Omental fat pad (tissue), 4 donors: ENCODE results near the gene PRR7. TPM values are rescaled to one million over a fixed set of nuclear protein-coding genes. Genes with fewer than 3 reads are reported as not detected.

Source experiments
- ATAC-seq: fragments of 150-250 bp; one replicate; pipeline ENCODE4 v1.9.1; 2016; ENCODE audit warnings: mild to moderate bottlenecking, moderate library complexity; ENCODE audit not compliant: low FRiP score
- DNase-seq: peaks from one replicate; pipeline ENCODE4 v3.0.0-alpha.2; 2019; ENCODE audit warnings: low spot score
- CTCF ChIP-seq, 3 donors: fragments of 450-650 bp; IDR thresholded peaks; one replicate each; pipeline ENCODE4 v1.5.1; 2016 to 2017; ENCODE audit warnings: antibody characterized with exemption in 3 of 3, mild to moderate bottlenecking in 3 of 3, moderate library complexity in 2 of 3
- total RNA-seq, 4 donors: library from RNA; depleted of rRNA; stranded (reverse); fragments of >200 nt; gene quantifications; one replicate each; pipeline ENCODE4 v1.1.0, GENCODE V29; 2016

Gene PRR7
- total RNA-seq, 4 donors from 2014 or later = 1.6 to 2.8 (median 2.1) TPM; not detected in 1

- ATAC-seq = no peak
- no peak for TF ChIP-seq CTCF (IDR thresholded peaks at IDR 0.05)
- no peak for DNase-seq
These were observed 39.6 kb downstream of the PRR7 start for GRCh38 chr5:177486256-177486655.

GRCh38 chr5:177487144-177487543, 40.5 kb downstream of the PRR7 start:
- no peak for TF ChIP-seq CTCF (IDR thresholded peaks at IDR 0.05)
- DNase-seq (no peak), ATAC-seq (no peak)

GRCh38 chr5:177487975-177488374, 41.4 kb downstream of the PRR7 start:
- ATAC-seq (no peak), DNase-seq (no peak)
- no peak for TF ChIP-seq CTCF (IDR thresholded peaks at IDR 0.05)

GRCh38 chr5:177489119-177489716, 42.6 kb downstream of the PRR7 start:
- TF ChIP-seq CTCF (IDR thresholded peaks at IDR 0.05) = no peak
- DNase-seq = no peak

GRCh38 chr5:177490311-177490991, 43.8 kb downstream of the PRR7 start:
- no peak for TF ChIP-seq CTCF (IDR thresholded peaks at IDR 0.05)
- DNase-seq = no peak
- ATAC-seq = no peak

More at GRCh38 chr5:177489119-177489716, 42.6 kb downstream of the PRR7 start:
- ATAC-seq = no peak

GRCh38 chr5:177490992-177491391, 44.4 kb downstream of the PRR7 start:
- DNase-seq (no peak), ATAC-seq (no peak)
- TF ChIP-seq CTCF (IDR thresholded peaks at IDR 0.05) = no peak

GRCh38 chr5:177491429-177491945, 44.9 kb downstream of the PRR7 start:
- ATAC-seq (no peak), DNase-seq (no peak)
- TF ChIP-seq CTCF (IDR thresholded peaks at IDR 0.05) = no peak
